NB4 (cell line): ENCODE data around the gene SLC30A7.

Source experiments
- DNase-seq: peaks from one replicate; pipeline ENCODE4 v3.0.0; 2010; ENCODE audit warnings: low read depth
- H3K4me3 ChIP-seq: one replicate; pipeline ENCODE4 v1.5.1; 2011; ENCODE audit warnings: mild to moderate bottlenecking, low read depth, low read length, moderate library complexity
- MYC ChIP-seq: IDR thresholded peaks from 2 replicates; pipeline ENCODE4 v1.6.1; 2011; ENCODE audit warnings: low read depth, low read length
- POLR2A ChIP-seq: IDR thresholded peaks from 2 replicates; pipeline ENCODE4 v1.6.1; 2011; ENCODE audit warnings: mild to moderate bottlenecking; ENCODE audit not compliant: insufficient read length; ENCODE audit errors: extremely low read depth
- TF ChIP-seq, protein P1 (sequence below): IDR thresholded peaks from one replicate; pipeline ENCODE4 v1.5.1; 2012; ENCODE audit warnings: low read depth, low read length
- TF ChIP-seq, protein P2 (sequence below): IDR thresholded peaks from 2 replicates; pipeline ENCODE4 v1.6.1; 2011; ENCODE audit warnings: low read depth, low read length

Gene SLC30A7

DNA sequence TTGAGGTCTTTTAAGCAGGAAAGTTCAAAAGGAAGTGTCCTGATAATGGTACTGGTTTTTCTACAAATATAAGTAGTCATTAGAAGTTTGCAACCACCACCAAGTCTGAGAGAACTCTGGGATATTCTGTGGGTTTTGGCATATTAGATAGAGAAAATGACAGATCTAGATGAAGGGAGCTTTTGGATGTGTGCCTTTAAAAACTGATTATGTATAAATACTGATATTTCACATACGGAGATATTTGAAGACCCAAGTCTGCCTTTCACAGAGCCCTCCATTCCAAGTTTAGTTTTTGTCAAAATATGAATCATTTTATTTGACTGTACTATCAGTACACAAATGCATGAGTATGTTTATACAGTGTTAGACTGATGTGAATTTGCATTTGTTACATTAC is 81.0 kb downstream of the SLC30A7 start:
- TF ChIP-seq MYC, result no peak
- TF ChIP-seq, protein P1, sequence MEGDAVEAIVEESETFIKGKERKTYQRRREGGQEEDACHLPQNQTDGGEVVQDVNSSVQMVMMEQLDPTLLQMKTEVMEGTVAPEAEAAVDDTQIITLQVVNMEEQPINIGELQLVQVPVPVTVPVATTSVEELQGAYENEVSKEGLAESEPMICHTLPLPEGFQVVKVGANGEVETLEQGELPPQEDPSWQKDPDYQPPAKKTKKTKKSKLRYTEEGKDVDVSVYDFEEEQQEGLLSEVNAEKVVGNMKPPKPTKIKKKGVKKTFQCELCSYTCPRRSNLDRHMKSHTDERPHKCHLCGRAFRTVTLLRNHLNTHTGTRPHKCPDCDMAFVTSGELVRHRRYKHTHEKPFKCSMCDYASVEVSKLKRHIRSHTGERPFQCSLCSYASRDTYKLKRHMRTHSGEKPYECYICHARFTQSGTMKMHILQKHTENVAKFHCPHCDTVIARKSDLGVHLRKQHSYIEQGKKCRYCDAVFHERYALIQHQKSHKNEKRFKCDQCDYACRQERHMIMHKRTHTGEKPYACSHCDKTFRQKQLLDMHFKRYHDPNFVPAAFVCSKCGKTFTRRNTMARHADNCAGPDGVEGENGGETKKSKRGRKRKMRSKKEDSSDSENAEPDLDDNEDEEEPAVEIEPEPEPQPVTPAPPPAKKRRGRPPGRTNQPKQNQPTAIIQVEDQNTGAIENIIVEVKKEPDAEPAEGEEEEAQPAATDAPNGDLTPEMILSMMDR, result no peak
- TF ChIP-seq, protein P2, sequence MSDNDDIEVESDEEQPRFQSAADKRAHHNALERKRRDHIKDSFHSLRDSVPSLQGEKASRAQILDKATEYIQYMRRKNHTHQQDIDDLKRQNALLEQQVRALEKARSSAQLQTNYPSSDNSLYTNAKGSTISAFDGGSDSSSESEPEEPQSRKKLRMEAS, result no peak
- no peak for TF ChIP-seq POLR2A

DNA sequence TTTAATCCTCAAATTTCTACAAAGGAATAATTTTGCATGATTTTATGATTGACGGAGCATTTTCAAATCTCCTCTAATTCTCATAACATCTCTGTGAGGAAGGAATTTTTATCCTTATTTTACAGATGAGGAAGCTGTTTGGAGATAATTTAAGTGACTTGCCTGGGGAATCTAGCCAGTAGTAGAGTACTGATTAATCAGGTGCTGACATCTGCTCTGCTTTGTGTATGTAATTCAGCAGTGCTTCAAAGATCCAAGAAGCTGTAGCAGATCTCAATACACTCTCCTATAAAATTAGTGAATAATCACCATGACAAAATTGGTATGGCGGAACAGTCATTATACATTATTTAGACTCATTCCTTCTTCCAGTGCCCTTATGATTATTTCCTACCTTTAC is 83.7 kb downstream of the SLC30A7 start:
- no peak overlapping the region for H3K4me3 ChIP-seq
- TF ChIP-seq POLR2A (no peak), MYC (no peak)
- TF ChIP-seq, protein P2, result no peak
- TF ChIP-seq, protein P1, result no peak
- DNase-seq, result no peak

More for the DNA sequence above, 81.0 kb downstream of the SLC30A7 start:
- DNase-seq, result no peak
- no peak overlapping the region for H3K4me3 ChIP-seq

DNA sequence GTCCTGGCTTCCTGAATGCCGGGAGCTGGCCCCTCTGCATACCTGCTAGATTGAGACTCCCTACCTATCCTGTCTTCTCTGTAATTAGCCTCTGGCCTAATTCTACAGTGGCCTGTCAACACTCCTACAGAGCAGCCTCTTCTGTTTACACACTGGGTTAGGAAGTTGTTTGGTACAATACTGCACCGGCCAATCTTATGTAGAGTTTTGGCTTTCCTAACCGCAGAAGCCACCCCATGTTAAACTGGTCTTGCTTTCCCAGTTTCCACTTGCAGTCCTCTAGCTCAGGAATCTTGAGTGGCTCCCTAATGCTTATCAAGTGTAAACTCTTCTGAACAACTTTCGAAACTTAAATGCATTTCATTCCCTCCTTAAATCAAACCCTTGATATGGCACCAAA is 86.9 kb downstream of the SLC30A7 start:
- TF ChIP-seq, protein P2, result no peak
- no peak for TF ChIP-seq MYC
- no peak for TF ChIP-seq POLR2A
- DNase-seq, result no peak
- no peak overlapping the region for H3K4me3 ChIP-seq

DNA sequence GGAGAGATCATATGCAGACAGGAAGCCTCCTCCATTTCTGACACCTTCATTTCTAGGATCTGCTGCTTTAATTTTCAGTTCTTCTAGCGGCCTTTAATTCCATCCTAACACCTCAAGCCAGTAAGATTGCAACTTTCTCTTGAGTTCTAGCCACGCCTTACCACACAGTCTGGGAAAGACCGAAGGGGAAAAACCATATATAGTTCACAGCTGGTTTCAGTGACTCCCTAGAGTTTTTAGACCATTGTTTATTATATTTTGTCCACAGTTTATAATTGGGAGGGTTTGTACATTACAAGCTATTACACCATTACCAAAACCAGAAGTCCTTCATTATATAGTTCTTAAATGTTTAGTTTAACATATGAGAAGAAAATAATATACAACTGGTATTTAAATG is 92.2 kb downstream of the SLC30A7 start:
- TF ChIP-seq, protein P1, result no peak
- TF ChIP-seq POLR2A (no peak), MYC (no peak)
- TF ChIP-seq, protein P2, result no peak
- DNase-seq, result no peak
- H3K4me3 ChIP-seq, result no peak overlapping the region

DNA sequence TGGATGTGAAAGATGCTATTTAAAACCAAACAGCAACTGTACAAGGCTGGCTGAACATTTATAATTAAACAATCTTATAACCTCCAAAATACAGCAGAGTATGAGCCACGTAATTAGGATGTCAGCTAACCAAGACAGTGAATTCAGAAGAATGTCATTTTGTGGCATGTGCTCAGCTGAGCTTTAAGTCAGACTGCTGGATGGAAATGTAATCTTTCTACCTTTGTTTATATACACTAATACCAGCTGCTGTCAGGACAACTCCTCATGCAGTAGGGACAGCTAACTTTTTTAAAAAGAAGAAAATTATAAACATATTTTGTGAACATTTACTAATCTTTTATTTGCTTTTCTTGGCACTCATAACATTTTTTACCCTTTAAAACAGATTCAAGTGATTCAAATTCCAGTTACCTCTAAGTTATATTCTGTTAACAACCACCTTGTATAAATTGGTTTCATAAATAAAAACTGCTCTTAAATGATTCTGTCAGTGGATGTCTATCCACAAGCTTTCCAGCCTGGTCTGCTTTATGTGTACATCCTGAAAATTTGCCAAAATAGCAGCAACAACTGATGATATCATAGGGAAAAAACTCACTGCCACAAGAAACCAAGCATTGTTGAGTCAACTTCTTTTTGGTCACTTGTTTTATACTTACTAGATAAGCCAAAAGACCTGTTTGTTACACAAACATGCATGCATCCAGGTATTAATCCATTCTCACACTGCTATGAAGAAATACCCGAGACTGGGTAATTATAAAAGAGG is 93.6 kb downstream of the SLC30A7 start:
- no peak for DNase-seq
- H3K4me3 ChIP-seq, result no peak overlapping the region
- TF ChIP-seq, protein P1, result no peak
- TF ChIP-seq MYC, result no peak
- TF ChIP-seq POLR2A, result no peak
- TF ChIP-seq, protein P2, result no peak
